ENCODE results near the gene STYXL2. TPM values are rescaled to one million over a fixed set of nuclear protein-coding genes. Genes with fewer than 3 reads are reported as not detected.
A peak's percentile ranks its signal among the peaks of the same experiment; 100 is the strongest.

Gene STYXL2
- not detected for total RNA-seq (2021; fragmentation: NEBNext Ultra II Directional; extraction: Animal tissue kit (Norgen Biotek cat#: 25700))
- long read RNA-seq: 0 reads

DNA sequence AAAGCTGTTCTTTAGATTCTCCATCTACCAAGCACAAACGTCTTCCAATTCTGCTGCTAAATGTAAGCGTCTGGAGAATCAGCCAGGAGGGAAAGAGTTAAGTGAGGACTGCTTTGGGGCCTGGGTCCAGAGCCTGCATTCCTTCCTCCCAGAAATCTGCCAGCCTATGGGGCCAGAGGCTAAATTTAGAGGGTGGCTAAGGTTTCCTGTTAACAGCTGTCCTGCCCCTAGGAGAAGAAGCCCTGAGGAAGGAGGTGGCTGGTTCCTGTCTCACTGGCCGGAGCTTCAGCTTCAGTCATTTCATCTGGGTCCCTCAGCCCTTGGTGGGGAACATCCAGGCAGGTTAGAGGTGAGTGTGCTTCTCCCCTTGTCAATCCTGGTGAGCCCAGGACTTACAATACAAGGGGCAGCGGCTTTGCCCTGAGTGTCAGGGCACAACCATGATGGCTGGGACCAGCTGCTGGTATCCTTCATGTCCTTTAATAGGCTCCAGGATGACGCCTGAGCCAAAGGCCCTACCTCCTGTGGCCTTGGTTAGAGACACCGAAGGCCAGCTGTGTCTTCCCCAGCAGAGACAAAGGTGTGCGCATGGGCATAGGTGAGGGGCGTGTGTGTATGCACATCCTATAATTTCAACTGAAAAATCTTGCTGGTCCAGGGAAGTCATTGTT, at the start of gene STYXL2:
TSS of gene STYXL2 (plus strand) at position 230 of the 671 bp plus-strand sequence. CDS start 775 bp downstream, outside the sequence.
- peaks cover 22% of the 10 kb centered on the region for H3K4me1 Mint-ChIP-seq (ENCODE audit: low read depth)
- no peak within 1 kb of the TSS for H3K4me3 Mint-ChIP-seq
- no peak for DNase-seq
- H3K36me3 Mint-ChIP-seq (ENCODE audit: low read depth): no peaks in the 10 kb centered on the region
- TF ChIP-seq, protein P1, sequence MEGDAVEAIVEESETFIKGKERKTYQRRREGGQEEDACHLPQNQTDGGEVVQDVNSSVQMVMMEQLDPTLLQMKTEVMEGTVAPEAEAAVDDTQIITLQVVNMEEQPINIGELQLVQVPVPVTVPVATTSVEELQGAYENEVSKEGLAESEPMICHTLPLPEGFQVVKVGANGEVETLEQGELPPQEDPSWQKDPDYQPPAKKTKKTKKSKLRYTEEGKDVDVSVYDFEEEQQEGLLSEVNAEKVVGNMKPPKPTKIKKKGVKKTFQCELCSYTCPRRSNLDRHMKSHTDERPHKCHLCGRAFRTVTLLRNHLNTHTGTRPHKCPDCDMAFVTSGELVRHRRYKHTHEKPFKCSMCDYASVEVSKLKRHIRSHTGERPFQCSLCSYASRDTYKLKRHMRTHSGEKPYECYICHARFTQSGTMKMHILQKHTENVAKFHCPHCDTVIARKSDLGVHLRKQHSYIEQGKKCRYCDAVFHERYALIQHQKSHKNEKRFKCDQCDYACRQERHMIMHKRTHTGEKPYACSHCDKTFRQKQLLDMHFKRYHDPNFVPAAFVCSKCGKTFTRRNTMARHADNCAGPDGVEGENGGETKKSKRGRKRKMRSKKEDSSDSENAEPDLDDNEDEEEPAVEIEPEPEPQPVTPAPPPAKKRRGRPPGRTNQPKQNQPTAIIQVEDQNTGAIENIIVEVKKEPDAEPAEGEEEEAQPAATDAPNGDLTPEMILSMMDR (IDR thresholded peaks at IDR 0.05): no peak
- peaks cover 12% of the 10 kb centered on the region for H3K27me3 Mint-ChIP-seq (ENCODE audit: insufficient read depth)
- no peaks in the 10 kb centered on the region for H3K9me3 Mint-ChIP-seq
- no peak within 1 kb of the TSS for H3K27ac Mint-ChIP-seq

DNA sequence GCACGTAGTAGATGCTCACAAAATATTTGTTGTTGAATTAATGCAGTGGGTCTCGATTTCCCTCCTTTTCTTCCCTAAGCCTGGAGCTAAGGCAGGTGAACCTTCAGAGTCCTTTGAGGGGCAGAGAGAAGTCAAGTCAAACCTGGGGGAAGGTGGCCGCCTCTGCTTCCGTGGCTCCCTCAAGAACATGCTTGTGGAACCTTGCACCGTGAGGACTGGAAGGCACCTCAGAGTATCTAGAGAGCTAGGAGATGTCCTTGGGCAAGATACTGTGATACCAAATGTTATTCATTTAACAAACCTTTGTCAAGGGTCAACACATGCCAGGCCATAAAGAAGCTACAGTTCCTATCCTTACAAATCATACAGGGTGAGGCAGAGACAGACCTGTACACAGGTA, 42.0 kb upstream of the STYXL2 start:
- H3K27ac Mint-ChIP-seq: no peak overlapping the region
- TF ChIP-seq, protein P1 (IDR thresholded peaks at IDR 0.05): no peak
- H3K4me3 Mint-ChIP-seq: no peak overlapping the region
- DNase-seq: no peak
- H3K9me3 Mint-ChIP-seq: no peaks in the 10 kb centered on the region
- peaks cover 15% of the 10 kb centered on the region for H3K27me3 Mint-ChIP-seq (ENCODE audit: insufficient read depth)
- no peaks in the 10 kb centered on the region for H3K36me3 Mint-ChIP-seq (ENCODE audit: low read depth)
- H3K4me1 Mint-ChIP-seq (ENCODE audit: low read depth): no peaks in the 10 kb centered on the region

DNA sequence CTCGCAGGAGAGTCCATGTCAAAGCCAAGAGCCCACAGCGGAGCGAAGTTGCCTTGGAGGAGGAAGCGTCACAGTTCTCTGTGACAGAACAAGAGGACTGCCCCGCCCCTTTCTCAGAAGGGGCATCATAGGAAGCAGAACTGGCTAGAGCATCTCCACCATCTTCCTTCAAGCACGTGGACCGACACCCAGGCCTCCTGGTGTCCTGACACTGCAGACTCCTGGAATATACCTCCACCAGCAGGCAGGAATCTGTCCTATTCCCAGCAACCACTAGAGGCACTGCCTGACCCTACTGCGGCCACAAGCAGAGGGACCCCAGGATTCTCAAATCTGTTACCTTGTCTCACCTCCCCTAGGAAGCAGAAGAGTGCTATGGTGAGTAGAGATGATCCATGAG, 41.5 kb upstream of the STYXL2 start:
- no peak overlapping the region for H3K4me3 Mint-ChIP-seq
- peak; percentile 13 for DNase-seq
- H3K4me1 Mint-ChIP-seq (ENCODE audit: low read depth): no peaks in the 10 kb centered on the region
- TF ChIP-seq, protein P1 (IDR thresholded peaks at IDR 0.05): peak; percentile 70
- no peak overlapping the region for H3K27ac Mint-ChIP-seq
- H3K27me3 Mint-ChIP-seq (ENCODE audit: insufficient read depth): peaks cover 15% of the 10 kb centered on the region
- no peaks in the 10 kb centered on the region for H3K36me3 Mint-ChIP-seq (ENCODE audit: low read depth)
- no peaks in the 10 kb centered on the region for H3K9me3 Mint-ChIP-seq

DNA sequence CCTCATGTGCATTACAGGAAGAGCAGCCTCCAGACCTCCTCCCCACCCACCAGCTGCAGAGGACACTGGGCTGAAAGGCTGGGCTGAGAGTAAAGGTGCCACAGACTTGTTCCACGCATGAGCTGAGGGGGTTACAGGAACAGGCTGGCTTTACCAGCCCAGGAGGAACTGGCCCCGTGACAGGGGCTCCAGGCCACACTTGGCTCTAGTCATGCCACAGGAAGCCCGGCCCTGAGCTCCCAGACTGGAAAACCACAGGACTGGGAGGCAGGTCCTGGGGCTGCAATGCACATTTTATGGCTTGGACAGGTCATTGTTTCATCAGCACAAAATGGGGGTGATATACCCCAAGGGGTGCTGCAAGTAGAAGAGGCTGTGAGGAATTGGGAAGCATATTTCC, 39.3 kb upstream of the STYXL2 start:
- H3K27me3 Mint-ChIP-seq (ENCODE audit: insufficient read depth): peaks cover 15% of the 10 kb centered on the region
- TF ChIP-seq, protein P1 (IDR thresholded peaks at IDR 0.05): no peak
- H3K9me3 Mint-ChIP-seq: no peaks in the 10 kb centered on the region
- no peak for DNase-seq
- no peak overlapping the region for H3K4me3 Mint-ChIP-seq
- peaks cover 11% of the 10 kb centered on the region for H3K4me1 Mint-ChIP-seq (ENCODE audit: low read depth)
- H3K27ac Mint-ChIP-seq: no peak overlapping the region
- H3K36me3 Mint-ChIP-seq (ENCODE audit: low read depth): no peaks in the 10 kb centered on the region

DNA sequence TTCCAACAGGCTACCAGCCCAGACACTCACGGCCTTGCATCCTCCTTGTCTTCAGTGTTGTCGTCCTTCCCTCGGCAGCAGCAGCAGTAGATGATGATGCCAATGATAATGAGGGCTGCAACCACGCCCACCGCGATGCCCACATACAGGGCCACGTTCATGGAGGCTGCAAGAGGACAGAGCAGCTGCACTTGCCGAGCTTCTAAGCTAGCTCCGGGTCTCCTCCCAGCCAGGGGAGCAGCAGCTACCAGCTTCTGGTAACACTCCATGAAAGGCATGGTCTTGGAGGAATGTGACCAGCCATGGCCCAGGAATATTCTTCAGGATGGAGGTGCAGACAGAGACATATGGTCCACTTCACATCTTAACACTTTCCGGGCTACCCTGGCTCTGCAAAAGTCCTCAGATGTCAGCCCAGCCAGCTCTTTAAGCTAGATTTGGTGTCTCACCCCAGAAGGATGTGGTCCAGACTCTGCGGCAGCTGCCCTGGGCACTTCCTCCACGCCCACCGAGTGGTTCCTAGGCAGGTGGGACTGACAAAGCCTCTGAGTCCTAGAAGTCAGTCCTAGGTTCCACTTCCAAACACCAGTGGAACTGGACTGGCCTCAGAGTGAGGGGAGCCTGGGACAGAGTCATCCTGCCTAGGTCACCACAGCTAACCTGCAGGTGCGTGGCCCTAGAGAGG, 38.8 kb upstream of the STYXL2 start:
- Mint-ChIP-seq H3K4me3 (no peak overlapping the region), H3K9me3 (no peaks in the 10 kb centered on the region), H3K27me3 (ENCODE audit: insufficient read depth) (peaks cover 17% of the 10 kb centered on the region), H3K36me3 (ENCODE audit: low read depth) (no peaks in the 10 kb centered on the region), H3K27ac (no peak overlapping the region), H3K4me1 (ENCODE audit: low read depth) (peaks cover 13% of the 10 kb centered on the region)
- TF ChIP-seq, protein P1 (IDR thresholded peaks at IDR 0.05): no peak
- no peak for DNase-seq

Data from HFFc6 (cell line).